Ovary (tissue), 9 donors: ENCODE results near the gene ZNF672. TPM values are rescaled to one million over a fixed set of nuclear protein-coding genes. Genes with fewer than 3 reads are reported as not detected.

ENCODE experiments used
- DNase-seq, 5 donors: peaks; one replicate each; pipeline ENCODE4 v3.0.0-alpha.2; 2019 to 2020
- H3K27ac ChIP-seq, 2 donors: fragments of 200-600 bp; one replicate each; pipeline versions ENCODE4 v1.5.1 to v1.8.0; 2019 to 2022
- H3K27me3 ChIP-seq: fragments of 200-600 bp; one replicate; pipeline ENCODE4 v1.8.0; 2022
- H3K36me3 ChIP-seq: fragments of 200-600 bp; sonication (generic); one replicate; pipeline ENCODE4 v1.5.1; 2019
- H3K4me1 ChIP-seq: one replicate; pipeline ENCODE4 v1.8.1; 2013; ENCODE audit warnings: mild to moderate bottlenecking, moderate library complexity; ENCODE audit not compliant: insufficient read depth
- H3K4me3 ChIP-seq: fragments of 200-600 bp; sonication (generic); one replicate; pipeline ENCODE4 v1.5.1; 2017
- H3K9me3 ChIP-seq, 2 donors: fragments of 200-600 bp in 1 of 2; sonication (generic) in 1 of 2; one replicate each; pipeline versions ENCODE4 v1.5.1 to v1.8.1; 2013 to 2019; ENCODE audit warnings: mild to moderate bottlenecking in 1 of 2, moderate library complexity in 1 of 2
- CTCF ChIP-seq, 3 donors: fragments of 450-650 bp in 2 of 3; fragments of 200-600 bp in 1 of 3; IDR thresholded peaks; one replicate each; pipeline versions ENCODE4 v1.5.1 to v1.8.0; 2016 to 2022; ENCODE audit warnings: antibody characterized with exemption in 3 of 3, mild to moderate bottlenecking in 1 of 3
- EP300 ChIP-seq: sonication (generic); formaldehyde crosslinking; IDR thresholded peaks from one replicate; pipeline ENCODE4 v1.6.1; 2017; ENCODE audit warnings: antibody characterized with exemption
- POLR2A ChIP-seq: fragments of 450-650 bp; IDR thresholded peaks from one replicate; pipeline ENCODE4 v1.6.1; 2017; ENCODE audit warnings: antibody characterized with exemption, mild to moderate bottlenecking, moderate library complexity
- WGBS, 3 donors: extraction: QIAGEN DNeasy Blood & Tissue Kit in 1 of 3; methylation state at CpG; one replicate each; pipeline versions ENCODE4 v1.1.5 to v1.1.7; 2013 to 2017; 5-methylcytosine and 5-hydroxymethylcytosine counted together
- intact Hi-C, 4 donors: fragments of 100-400 bp; cut with DNase I; formaldehyde crosslinking; loops; one replicate each; pipeline versions ENCODE4 v1.11.0 to v1.15.1; 2022 to 2023
- polyA plus RNA-seq, 2 donors: library from polyadenylated mRNA; stranded (reverse); fragments of 200-250 nt in 1 of 2; fragments of 350-450 nt in 1 of 2; fragmentation: Illumina TruSeq in 1 of 2; extraction: RNeasy Lipid Tissue Mini Kit (QIAGEN cat#74804) in 1 of 2; gene quantifications; one replicate each; pipeline ENCODE4 v1.2.3, GENCODE V29; 2013 to 2014
- total RNA-seq, 7 donors: library from RNA; depleted of rRNA in 2 of 7; stranded (reverse); fragments of >200 nt in 2 of 7; fragmentation: NEBNext Ultra II Directional in 3 of 7; extraction: Animal tissue kit (Norgen Biotek cat#: 25700) in 3 of 7; gene quantifications; one replicate each; pipeline versions ENCODE4 v1.1.0 to v1.2.4, GENCODE V29; 2016 to 2023
- donor health status: DM: no; HTN: no; CAD: no; lungs with moderate emphysema.
- donor health status: DM: no; HTN: no; CAD: no.
- donor health status: Bipolar disorder and iron deficiency.
- donor health status: DM: yes; HTN: yes; CAD: no.
- donor health status: DM: no; HTN: no; CAD: no.
- donor health status: DM: yes; HTN: yes; CAD: no.

ZNF672 gene
- total and polyA plus RNA-seq, 9 donors = 7.3 to 29.5 (median 20.9) TPM

- DNase-seq = no peak
- no peak for TF ChIP-seq EP300
- no peak for TF ChIP-seq POLR2A
- H3K9me3 ChIP-seq = no peaks in the 10 kb centered on the region
- no peaks in the 10 kb centered on the region for H3K4me1 ChIP-seq
- no peak overlapping the region for H3K4me3 ChIP-seq
- 88 to 94% (median 92%) methylated on average over 76 of the region's 76 CpGs for WGBS, 3 donors
- H3K36me3 ChIP-seq = no peaks in the 10 kb centered on the region
- intact Hi-C loops = no loop called here
- no peaks in the 10 kb centered on the region for H3K27me3 ChIP-seq
- no peak overlapping the region for H3K27ac ChIP-seq
Measured at GRCh38 chr1:248847181-248847955, 9.3 kb downstream of the ZNF672 start.

DNA sequence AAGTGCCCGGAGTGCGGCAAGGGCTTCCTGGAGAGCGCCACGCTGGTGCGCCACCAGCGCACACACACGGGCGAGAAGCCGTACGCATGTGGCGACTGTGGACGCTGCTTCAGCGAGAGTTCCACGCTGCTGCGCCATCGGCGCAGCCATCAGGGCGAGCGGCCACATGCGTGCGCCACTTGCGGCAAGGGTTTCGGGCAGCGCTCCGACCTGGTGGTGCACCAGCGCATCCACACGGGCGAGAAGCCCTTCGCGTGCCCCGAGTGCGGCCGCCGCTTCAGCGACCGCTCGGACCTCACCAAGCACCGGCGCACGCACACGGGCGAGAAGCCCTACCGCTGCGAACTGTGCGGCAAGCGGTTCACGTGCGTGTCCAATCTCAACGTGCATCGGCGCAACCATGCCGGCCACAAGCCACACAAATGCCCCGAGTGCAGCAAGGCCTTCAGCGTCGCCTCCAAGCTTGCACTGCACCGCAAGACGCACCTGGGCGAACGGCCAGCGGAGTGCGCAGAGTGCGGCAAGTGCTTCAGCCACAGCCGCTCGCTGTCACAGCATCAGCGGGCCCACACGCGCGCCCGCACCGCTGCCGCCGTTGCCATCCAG is 10.0 kb downstream of the ZNF672 start:
- H3K4me3 ChIP-seq = no peak overlapping the region
- intact Hi-C loops = no loop called here
- no peak for DNase-seq
- WGBS, 3 donors = 91 to 95% (median 94%) methylated on average over 67 to 72 of the region's 72 CpGs
- H3K4me1 ChIP-seq = no peaks in the 10 kb centered on the region
- H3K27ac ChIP-seq = no peak overlapping the region
- TF ChIP-seq CTCF (IDR thresholded peaks at IDR 0.05) (no peak), EP300 (no peak), POLR2A (no peak)
- no peaks in the 10 kb centered on the region for H3K9me3 ChIP-seq
- H3K36me3 ChIP-seq = no peaks in the 10 kb centered on the region
- H3K27me3 ChIP-seq = no peaks in the 10 kb centered on the region

DNA sequence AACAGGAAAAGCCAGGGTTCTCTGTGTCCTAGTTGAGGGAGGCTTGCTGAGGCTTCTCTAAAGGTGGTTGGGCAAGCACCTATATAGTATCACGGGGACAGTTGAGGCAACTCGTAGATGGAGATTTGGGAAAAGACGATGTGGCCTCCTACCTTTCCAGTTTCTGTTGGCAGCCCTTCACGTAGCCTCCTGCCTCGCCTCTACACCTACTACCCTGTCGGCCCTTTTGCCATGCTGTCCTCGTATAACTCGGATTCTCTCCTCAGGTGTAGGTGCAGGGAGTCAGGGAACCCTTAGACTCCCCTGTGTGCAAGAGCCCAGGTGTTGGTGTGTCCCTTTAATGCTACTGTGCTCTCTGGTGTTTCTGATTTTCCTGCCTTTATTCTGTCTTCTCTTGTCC is 10.6 kb downstream of the ZNF672 start:
- H3K9me3 ChIP-seq = no peaks in the 10 kb centered on the region
- H3K27me3 ChIP-seq = no peaks in the 10 kb centered on the region
- no peak overlapping the region for H3K27ac ChIP-seq
- H3K4me3 ChIP-seq = no peak overlapping the region
- DNase-seq = no peak
- TF ChIP-seq EP300 (no peak), CTCF (IDR thresholded peaks at IDR 0.05) (no peak), POLR2A (no peak)
- intact Hi-C loops = no loop called here
- no peaks in the 10 kb centered on the region for H3K4me1 ChIP-seq
- WGBS, 3 donors = 90 to 93% (median 90%) methylated on average over 8 of the region's 8 CpGs
- H3K36me3 ChIP-seq = no peaks in the 10 kb centered on the region

DNA sequence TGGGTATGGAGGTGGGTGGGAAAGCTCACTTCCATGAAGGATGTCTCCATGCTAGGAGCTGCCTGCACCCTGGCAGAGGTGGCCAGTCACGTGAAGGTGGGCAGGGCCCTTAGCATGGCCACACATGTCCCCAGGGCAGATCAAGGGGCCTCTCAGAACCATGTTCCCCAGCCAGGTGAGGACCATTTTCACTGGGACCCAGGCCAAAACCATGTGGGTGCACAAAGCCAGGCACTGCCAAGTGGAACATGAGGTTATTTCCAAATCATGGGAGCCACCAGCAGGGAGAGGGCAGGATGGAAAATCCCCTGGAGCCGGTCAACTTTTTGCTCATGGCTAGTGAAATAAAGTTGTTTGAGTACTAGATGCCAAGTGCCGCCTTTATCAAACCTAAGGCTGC is 11.1 kb downstream of the ZNF672 start:
- Histone ChIP-seq H3K4me1 (no peaks in the 10 kb centered on the region), H3K9me3 (no peaks in the 10 kb centered on the region), H3K27ac (no peak overlapping the region), H3K27me3 (no peaks in the 10 kb centered on the region), H3K36me3 (no peaks in the 10 kb centered on the region), H3K4me3 (no peak overlapping the region)
- intact Hi-C loops = no loop called here
- WGBS, 3 donors = 82 to 88% (median 84%) methylated on average over 3 of the region's 3 CpGs
- no peak for DNase-seq
- TF ChIP-seq CTCF (IDR thresholded peaks at IDR 0.05) (no peak), POLR2A (no peak), EP300 (no peak)

DNA sequence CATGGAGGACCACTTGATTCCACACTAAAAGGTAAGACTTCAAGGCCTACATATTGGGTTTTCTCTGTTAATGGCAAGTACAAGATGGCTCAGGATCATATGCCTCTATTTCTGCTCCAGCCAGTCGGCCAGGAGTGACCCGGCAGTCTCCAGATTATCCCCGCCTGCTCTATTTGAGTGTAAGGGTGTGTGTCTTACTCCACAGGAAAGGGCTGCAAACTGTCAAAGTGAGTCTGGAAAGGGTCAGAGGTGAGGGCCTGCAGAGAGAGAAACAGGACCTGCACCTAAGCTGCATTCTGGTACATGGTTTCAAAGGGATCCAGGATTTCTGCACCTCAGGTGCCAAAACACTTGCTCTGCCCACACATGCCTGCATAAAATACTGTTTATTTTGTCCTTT is 11.6 kb downstream of the ZNF672 start:
- H3K27ac ChIP-seq = no peak overlapping the region
- no peaks in the 10 kb centered on the region for H3K36me3 ChIP-seq
- WGBS, 3 donors = 70 to 75% (median 74%) methylated on average over 3 of the region's 3 CpGs
- no peaks in the 10 kb centered on the region for H3K9me3 ChIP-seq
- no peaks in the 10 kb centered on the region for H3K27me3 ChIP-seq
- no peak for DNase-seq
- no peak overlapping the region for H3K4me3 ChIP-seq
- intact Hi-C loops = no loop called here
- H3K4me1 ChIP-seq = no peaks in the 10 kb centered on the region
- TF ChIP-seq CTCF (IDR thresholded peaks at IDR 0.05) (no peak), POLR2A (no peak), EP300 (no peak)
